GM12878 (cell line): ENCODE measurements around the gene TMIGD3. TPM values are rescaled to one million over a fixed set of nuclear protein-coding genes. Genes with fewer than 3 reads are reported as not detected.

Experiments
- CHD2 ChIP-seq: IDR thresholded peaks from 2 replicates; pipeline ENCODE4 v1.6.1; 2011; ENCODE audit warnings: low read depth, low read length, improper control_type of control experiment, borderline replicate concordance
- EED ChIP-seq: sonication (generic); IDR thresholded peaks from 2 replicates; pipeline ENCODE4 v1.6.1; 2016; ENCODE audit warnings: antibody characterized with exemption, low read depth
- HDAC2 ChIP-seq: fragments of 200-600 bp; sonication (generic); IDR thresholded peaks from 2 replicates; pipeline ENCODE4 v1.6.1; 2017
- HDAC6 ChIP-seq: fragments of 200-600 bp; sonication (generic); IDR thresholded peaks from one replicate; pipeline ENCODE4 v1.8.0; 2017; ENCODE audit warnings: antibody characterized with exemption; ENCODE audit not compliant: unreplicated experiment
- LARP7 ChIP-seq: fragments of 450-650 bp; IDR thresholded peaks from 2 replicates; pipeline ENCODE4 v1.6.1; 2017; ENCODE audit warnings: mild to moderate bottlenecking
- MEF2B ChIP-seq: fragments of 450-650 bp; IDR thresholded peaks from 2 replicates; pipeline ENCODE4 v1.6.1; 2018; ENCODE audit warnings: mild to moderate bottlenecking, moderate library complexity; ENCODE audit not compliant: partially characterized antibody, poor library complexity, severe bottlenecking
- MTA2 ChIP-seq: fragments of 450-650 bp; IDR thresholded peaks from 2 replicates; pipeline ENCODE4 v1.6.1; 2016; ENCODE audit warnings: low read depth, mild to moderate bottlenecking, moderate library complexity
- MTA3 ChIP-seq: IDR thresholded peaks from 2 replicates; pipeline ENCODE4 v1.6.1; 2012; ENCODE audit warnings: low read length, inconsistent platforms, borderline replicate concordance
- NR2F1 ChIP-seq: fragments of 450-650 bp; conservative IDR thresholded peaks from 2 replicates; pipeline ENCODE4 v1.6.1; 2017; ENCODE audit warnings: mild to moderate bottlenecking
- RBBP5 ChIP-seq: fragments of 200-600 bp; sonication (generic); conservative IDR thresholded peaks from 2 replicates; pipeline ENCODE4 v1.6.1; 2016
- SRF ChIP-seq, 2 experiments: IDR thresholded peaks; 2 replicates each; pipeline ENCODE4 v1.6.1; 2011; ENCODE audit warnings: low read depth in 2 of 2, low read length in 2 of 2, mild to moderate bottlenecking in 1 of 2, moderate library complexity in 1 of 2
- TCF7 ChIP-seq: IDR thresholded peaks from 2 replicates; pipeline ENCODE4 v1.6.1; 2014; ENCODE audit warnings: antibody characterized with exemption, borderline replicate concordance
- polyA plus RNA-seq, 11 experiments: library from polyadenylated mRNA; depleted of rRNA in 4 of 11; unstranded in 6 of 11; stranded (reverse) in 5 of 11; fragments of >200 nt; fragmentation: Nextera tagmentation in 4 of 11; fragmentation: Illumina TruSeq in 1 of 11; extraction: Ambion mirVana in 4 of 11; extraction: Trizol in 1 of 11; gene quantifications; 1 replicate in 1 of 11; 2 replicates in 10 of 11; pipeline versions ENCODE4 v1.2.1 to v1.2.3, GENCODE V29; 2011 to 2016; ENCODE audit warnings: inconsistent platforms in 2 of 11, missing spikeins in 2 of 11, low read depth in 1 of 11
- total RNA-seq, 4 experiments: library from RNA; depleted of rRNA in 3 of 4; stranded (reverse); fragments of >200 nt in 3 of 4; fragmentation: Illumina TruSeq in 1 of 4; extraction: Trizol in 1 of 4; gene quantifications; 2 replicates each; pipeline versions ENCODE4 v1.2.1 to v1.2.3, GENCODE V29; 2013 to 2021
- TF ChIP-seq, protein P1 (sequence below): fragments of 450-650 bp; IDR thresholded peaks from 2 replicates; pipeline ENCODE4 v1.6.1; 2018; ENCODE audit warnings: borderline replicate concordance, mild to moderate bottlenecking; ENCODE audit not compliant: partially characterized antibody
- TF ChIP-seq, protein P2 (sequence below): IDR thresholded peaks from 2 replicates; pipeline ENCODE4 v1.6.1; 2012; ENCODE audit warnings: low read depth, low read length, improper control_type of control experiment
- TF ChIP-seq, protein P3 (sequence below), 3 experiments: IDR thresholded peaks in 2 of 3; conservative IDR thresholded peaks in 1 of 3; 2 replicates each; pipeline ENCODE4 v1.5.1; 2011; ENCODE audit warnings: low read depth in 3 of 3, low read length in 3 of 3, mild to moderate bottlenecking in 3 of 3, control low read depth in 2 of 3, moderate library complexity in 2 of 3, inconsistent platforms in 1 of 3, mixed read lengths in 1 of 3; ENCODE audit not compliant: control insufficient read depth in 2 of 3, insufficient read depth in 1 of 3; ENCODE audit errors: extremely low read depth in 1 of 3
- TF ChIP-seq, protein P4 (sequence below): IDR thresholded peaks from 2 replicates; pipeline ENCODE4 v1.6.1; 2012; ENCODE audit warnings: low read depth, low read length, improper control_type of control experiment
- TF ChIP-seq, protein P5 (sequence below): fragments of 450-650 bp; IDR thresholded peaks from 2 replicates; pipeline ENCODE4 v1.6.1; 2017; ENCODE audit warnings: mild to moderate bottlenecking, moderate library complexity
- TF ChIP-seq, protein P6 (sequence below): fragments of 150-350 bp; IDR thresholded peaks from 2 replicates; pipeline ENCODE4 v1.6.1; 2014; ENCODE audit warnings: mild to moderate bottlenecking, low read depth, low read length

TMIGD3 gene
- total and polyA plus RNA-seq, 10 of the 15 experiments (the other 5 are each of a cell fraction or from before 2014, with no cell fraction given): 0.17 TPM; not detected in 9

- TF ChIP-seq, protein P1, sequence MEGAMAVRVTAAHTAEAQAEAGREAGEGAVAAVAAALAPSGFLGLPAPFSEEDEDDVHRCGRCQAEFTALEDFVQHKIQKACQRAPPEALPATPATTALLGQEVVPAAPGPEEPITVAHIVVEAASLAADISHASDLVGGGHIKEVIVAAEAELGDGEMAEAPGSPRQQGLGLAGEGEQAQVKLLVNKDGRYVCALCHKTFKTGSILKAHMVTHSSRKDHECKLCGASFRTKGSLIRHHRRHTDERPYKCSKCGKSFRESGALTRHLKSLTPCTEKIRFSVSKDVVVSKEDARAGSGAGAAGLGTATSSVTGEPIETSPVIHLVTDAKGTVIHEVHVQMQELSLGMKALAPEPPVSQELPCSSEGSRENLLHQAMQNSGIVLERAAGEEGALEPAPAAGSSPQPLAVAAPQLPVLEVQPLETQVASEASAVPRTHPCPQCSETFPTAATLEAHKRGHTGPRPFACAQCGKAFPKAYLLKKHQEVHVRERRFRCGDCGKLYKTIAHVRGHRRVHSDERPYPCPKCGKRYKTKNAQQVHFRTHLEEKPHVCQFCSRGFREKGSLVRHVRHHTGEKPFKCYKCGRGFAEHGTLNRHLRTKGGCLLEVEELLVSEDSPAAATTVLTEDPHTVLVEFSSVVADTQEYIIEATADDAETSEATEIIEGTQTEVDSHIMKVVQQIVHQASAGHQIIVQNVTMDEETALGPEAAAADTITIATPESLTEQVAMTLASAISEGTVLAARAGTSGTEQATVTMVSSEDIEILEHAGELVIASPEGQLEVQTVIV: no peak
- TF ChIP-seq LARP7: no peak
- TF ChIP-seq HDAC2: no peak
- TF ChIP-seq, protein P2, sequence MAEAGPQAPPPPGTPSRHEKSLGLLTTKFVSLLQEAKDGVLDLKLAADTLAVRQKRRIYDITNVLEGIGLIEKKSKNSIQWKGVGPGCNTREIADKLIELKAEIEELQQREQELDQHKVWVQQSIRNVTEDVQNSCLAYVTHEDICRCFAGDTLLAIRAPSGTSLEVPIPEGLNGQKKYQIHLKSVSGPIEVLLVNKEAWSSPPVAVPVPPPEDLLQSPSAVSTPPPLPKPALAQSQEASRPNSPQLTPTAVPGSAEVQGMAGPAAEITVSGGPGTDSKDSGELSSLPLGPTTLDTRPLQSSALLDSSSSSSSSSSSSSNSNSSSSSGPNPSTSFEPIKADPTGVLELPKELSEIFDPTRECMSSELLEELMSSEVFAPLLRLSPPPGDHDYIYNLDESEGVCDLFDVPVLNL: no peak
- TF ChIP-seq NR2F1: 0 out of 2 replicates have a peak, but pooled peaks have one; percentile 33
- TF ChIP-seq, protein P3, sequence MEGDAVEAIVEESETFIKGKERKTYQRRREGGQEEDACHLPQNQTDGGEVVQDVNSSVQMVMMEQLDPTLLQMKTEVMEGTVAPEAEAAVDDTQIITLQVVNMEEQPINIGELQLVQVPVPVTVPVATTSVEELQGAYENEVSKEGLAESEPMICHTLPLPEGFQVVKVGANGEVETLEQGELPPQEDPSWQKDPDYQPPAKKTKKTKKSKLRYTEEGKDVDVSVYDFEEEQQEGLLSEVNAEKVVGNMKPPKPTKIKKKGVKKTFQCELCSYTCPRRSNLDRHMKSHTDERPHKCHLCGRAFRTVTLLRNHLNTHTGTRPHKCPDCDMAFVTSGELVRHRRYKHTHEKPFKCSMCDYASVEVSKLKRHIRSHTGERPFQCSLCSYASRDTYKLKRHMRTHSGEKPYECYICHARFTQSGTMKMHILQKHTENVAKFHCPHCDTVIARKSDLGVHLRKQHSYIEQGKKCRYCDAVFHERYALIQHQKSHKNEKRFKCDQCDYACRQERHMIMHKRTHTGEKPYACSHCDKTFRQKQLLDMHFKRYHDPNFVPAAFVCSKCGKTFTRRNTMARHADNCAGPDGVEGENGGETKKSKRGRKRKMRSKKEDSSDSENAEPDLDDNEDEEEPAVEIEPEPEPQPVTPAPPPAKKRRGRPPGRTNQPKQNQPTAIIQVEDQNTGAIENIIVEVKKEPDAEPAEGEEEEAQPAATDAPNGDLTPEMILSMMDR (IDR thresholded peaks at IDR 0.05 in 2 of 3, conservative IDR thresholded peaks at IDR 0.05 in 1 of 3; ENCODE audit: control insufficient read depth in 2 of 3, extremely low read depth in 1 of 3, insufficient read depth in 1 of 3, low read depth in 3 of 3, low read length in 3 of 3): no peak
- TF ChIP-seq, protein P4, sequence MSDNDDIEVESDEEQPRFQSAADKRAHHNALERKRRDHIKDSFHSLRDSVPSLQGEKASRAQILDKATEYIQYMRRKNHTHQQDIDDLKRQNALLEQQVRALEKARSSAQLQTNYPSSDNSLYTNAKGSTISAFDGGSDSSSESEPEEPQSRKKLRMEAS: no peak
- peak; percentile 98 for TF ChIP-seq MTA2
- no peak for TF ChIP-seq MTA3
- TF ChIP-seq CHD2: no peak
- TF ChIP-seq SRF (IDR thresholded peaks at IDR 0.05; ENCODE audit: low read depth in 2 of 2, low read length in 2 of 2): no peak
- no peak for TF ChIP-seq RBBP5
- TF ChIP-seq, protein P5, sequence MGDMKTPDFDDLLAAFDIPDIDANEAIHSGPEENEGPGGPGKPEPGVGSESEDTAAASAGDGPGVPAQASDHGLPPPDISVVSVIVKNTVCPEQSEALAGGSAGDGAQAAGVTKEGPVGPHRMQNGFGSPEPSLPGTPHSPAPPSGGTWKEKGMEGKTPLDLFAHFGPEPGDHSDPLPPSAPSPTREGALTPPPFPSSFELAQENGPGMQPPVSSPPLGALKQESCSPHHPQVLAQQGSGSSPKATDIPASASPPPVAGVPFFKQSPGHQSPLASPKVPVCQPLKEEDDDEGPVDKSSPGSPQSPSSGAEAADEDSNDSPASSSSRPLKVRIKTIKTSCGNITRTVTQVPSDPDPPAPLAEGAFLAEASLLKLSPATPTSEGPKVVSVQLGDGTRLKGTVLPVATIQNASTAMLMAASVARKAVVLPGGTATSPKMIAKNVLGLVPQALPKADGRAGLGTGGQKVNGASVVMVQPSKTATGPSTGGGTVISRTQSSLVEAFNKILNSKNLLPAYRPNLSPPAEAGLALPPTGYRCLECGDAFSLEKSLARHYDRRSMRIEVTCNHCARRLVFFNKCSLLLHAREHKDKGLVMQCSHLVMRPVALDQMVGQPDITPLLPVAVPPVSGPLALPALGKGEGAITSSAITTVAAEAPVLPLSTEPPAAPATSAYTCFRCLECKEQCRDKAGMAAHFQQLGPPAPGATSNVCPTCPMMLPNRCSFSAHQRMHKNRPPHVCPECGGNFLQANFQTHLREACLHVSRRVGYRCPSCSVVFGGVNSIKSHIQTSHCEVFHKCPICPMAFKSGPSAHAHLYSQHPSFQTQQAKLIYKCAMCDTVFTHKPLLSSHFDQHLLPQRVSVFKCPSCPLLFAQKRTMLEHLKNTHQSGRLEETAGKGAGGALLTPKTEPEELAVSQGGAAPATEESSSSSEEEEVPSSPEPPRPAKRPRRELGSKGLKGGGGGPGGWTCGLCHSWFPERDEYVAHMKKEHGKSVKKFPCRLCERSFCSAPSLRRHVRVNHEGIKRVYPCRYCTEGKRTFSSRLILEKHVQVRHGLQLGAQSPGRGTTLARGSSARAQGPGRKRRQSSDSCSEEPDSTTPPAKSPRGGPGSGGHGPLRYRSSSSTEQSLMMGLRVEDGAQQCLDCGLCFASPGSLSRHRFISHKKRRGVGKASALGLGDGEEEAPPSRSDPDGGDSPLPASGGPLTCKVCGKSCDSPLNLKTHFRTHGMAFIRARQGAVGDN: 0 out of 2 replicates have a peak, but pooled peaks have one; percentile 18
- TF ChIP-seq, protein P6, sequence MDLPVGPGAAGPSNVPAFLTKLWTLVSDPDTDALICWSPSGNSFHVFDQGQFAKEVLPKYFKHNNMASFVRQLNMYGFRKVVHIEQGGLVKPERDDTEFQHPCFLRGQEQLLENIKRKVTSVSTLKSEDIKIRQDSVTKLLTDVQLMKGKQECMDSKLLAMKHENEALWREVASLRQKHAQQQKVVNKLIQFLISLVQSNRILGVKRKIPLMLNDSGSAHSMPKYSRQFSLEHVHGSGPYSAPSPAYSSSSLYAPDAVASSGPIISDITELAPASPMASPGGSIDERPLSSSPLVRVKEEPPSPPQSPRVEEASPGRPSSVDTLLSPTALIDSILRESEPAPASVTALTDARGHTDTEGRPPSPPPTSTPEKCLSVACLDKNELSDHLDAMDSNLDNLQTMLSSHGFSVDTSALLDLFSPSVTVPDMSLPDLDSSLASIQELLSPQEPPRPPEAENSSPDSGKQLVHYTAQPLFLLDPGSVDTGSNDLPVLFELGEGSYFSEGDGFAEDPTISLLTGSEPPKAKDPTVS: no peak
- no peak for TF ChIP-seq HDAC6
- TF ChIP-seq MEF2B: peak; percentile 57
- peak; percentile 98 for TF ChIP-seq TCF7
- no peak for TF ChIP-seq EED
Observed at GRCh38 chr1:111517469-111518225, 14.2 kb upstream of the TMIGD3 start (continued).
